CD4-positive, alpha-beta memory T cell (primary cell): ENCODE results near the gene LAMA5. TPM values are rescaled to one million over a fixed set of nuclear protein-coding genes. Genes with fewer than 3 reads are reported as not detected.

Experiments
- CTCF ChIA-PET: fragments of 350-600 bp; sonication (Branson Sonifier 250); formaldehyde crosslinking; loops from one replicate; lab custom pipeline; 2021; ENCODE audit warnings: inconsistent platforms; ENCODE audit not compliant: partially characterized antibody; lab: Charles Lee
- POLR2A ChIA-PET: fragments of 350-600 bp; sonication (Branson Sonifier 250); formaldehyde crosslinking; loops from one replicate; lab custom pipeline; 2021; ENCODE audit not compliant: partially characterized antibody; lab: Charles Lee
- DNase-seq, 5 donors: peaks; one replicate each; pipeline versions ENCODE4 v3.0.0 to v3.0.0-alpha.2; 2020 to 2022; ENCODE audit warnings: mixed read lengths in 1 of 5
- H3K27ac ChIP-seq: one replicate; pipeline ENCODE4 v1.7.0; 2013; ENCODE audit warnings: low read depth, low read length
- H3K27me3 ChIP-seq: 2 replicates; pipeline ENCODE4 v1.7.0; 2013; ENCODE audit warnings: mild to moderate bottlenecking, low read length, moderate library complexity; ENCODE audit not compliant: insufficient read depth
- H3K36me3 ChIP-seq: 2 replicates; pipeline ENCODE4 v1.7.0; 2013; ENCODE audit warnings: mild to moderate bottlenecking, low read length, moderate library complexity; ENCODE audit not compliant: insufficient read depth
- H3K4me1 ChIP-seq: 2 replicates; pipeline ENCODE4 v1.7.0; 2013; ENCODE audit warnings: mild to moderate bottlenecking, low read length, moderate library complexity; ENCODE audit not compliant: insufficient read depth
- H3K4me3 ChIP-seq, 2 donors: one replicate each; pipeline ENCODE4 v1.7.0; 2013; ENCODE audit warnings: low read length in 2 of 2, mild to moderate bottlenecking in 1 of 2
- H3K9me3 ChIP-seq, 2 donors: one replicate each; pipeline ENCODE4 v1.7.0; 2013; ENCODE audit warnings: low read length in 2 of 2, control low read depth in 1 of 2; ENCODE audit not compliant: control insufficient read depth in 1 of 2
- H3K27ac Mint-ChIP-seq, 7 donors: one replicate each; pipeline ENCODE4 v1.8.0; 2020 to 2021; ENCODE audit warnings: mixed read lengths in 7 of 7, mild to moderate bottlenecking in 6 of 7, inconsistent platforms in 3 of 7, moderate library complexity in 3 of 7
- H3K27me3 Mint-ChIP-seq, 2 donors: one replicate each; pipeline ENCODE4 v1.8.0; 2020 to 2021; ENCODE audit warnings: mixed read lengths in 2 of 2
- H3K36me3 Mint-ChIP-seq, 2 donors: one replicate each; pipeline ENCODE4 v1.8.0; 2020 to 2021; ENCODE audit warnings: mixed read lengths in 2 of 2, inconsistent platforms in 1 of 2, mild to moderate bottlenecking in 1 of 2
- H3K4me1 Mint-ChIP-seq, 4 donors: one replicate each; pipeline ENCODE4 v1.8.0; 2020 to 2021; ENCODE audit warnings: mixed read lengths in 4 of 4, mild to moderate bottlenecking in 1 of 4
- H3K4me3 Mint-ChIP-seq, 8 donors: one replicate each; pipeline ENCODE4 v1.8.0; 2020 to 2021; ENCODE audit warnings: mixed read lengths in 8 of 8, mild to moderate bottlenecking in 7 of 8, moderate library complexity in 6 of 8, inconsistent platforms in 3 of 8
- H3K9me3 Mint-ChIP-seq, 8 donors: one replicate each; pipeline ENCODE4 v1.8.0; 2020 to 2021; ENCODE audit warnings: mixed read lengths in 8 of 8, mild to moderate bottlenecking in 5 of 8, inconsistent platforms in 3 of 8, moderate library complexity in 1 of 8
- intact Hi-C: fragments of 100-400 bp; cut with micrococcal nuclease; formaldehyde crosslinking; loops from one replicate; pipeline ENCODE4 v1.15.1; 2023
- polyA plus RNA-seq, 2 donors: library from polyadenylated mRNA; unstranded; fragments of 300-500 nt; fragmentation: Illumina TruSeq; gene quantifications; one replicate each; pipeline ENCODE4 v1.2.3, GENCODE V29; 2021
- total RNA-seq, 2 experiments: library from RNA; stranded (reverse); gene quantifications; one replicate each; pipeline ENCODE4 v1.2.3, GENCODE V29; 2021

Gene LAMA5
- total and polyA plus RNA-seq, 4 experiments from 2014 or later, result 0.49 TPM; not detected in 3

DNA sequence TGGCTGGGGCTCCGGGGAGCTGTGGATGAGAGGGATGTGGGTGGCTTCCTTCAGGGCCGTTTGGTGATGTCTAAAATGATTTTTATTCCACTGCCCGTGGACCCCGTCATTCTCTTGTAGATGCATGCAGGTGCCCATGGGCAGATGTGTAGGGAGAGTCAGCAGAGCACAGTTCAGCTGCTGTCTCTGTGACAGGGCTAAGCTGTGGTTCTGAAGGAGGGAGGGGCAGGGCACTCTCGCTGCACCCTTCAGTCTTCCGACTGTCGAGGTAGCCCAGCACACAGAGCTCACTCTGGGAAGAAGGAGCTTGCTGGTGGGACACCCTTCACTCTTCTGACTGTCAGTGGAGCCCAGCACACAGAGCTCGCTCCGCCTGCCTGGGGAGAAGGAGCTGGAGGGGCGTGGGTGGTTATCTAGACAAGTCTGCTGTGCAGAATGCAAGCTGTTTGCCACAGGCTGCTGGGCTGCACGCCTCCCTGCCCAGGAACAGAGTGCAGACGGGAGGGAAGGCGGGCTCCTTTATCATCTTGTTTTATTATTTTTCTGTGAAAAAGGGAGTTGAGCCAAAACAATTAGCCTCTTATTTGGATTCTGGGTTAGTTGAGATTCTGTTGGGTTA, 92.7 kb downstream of the LAMA5 start:
- Mint-ChIP-seq H3K36me3 (peaks cover 42 to 66% of the 10 kb centered on the region in 2 donors), H3K27me3 (no peaks in the 10 kb centered on the region), H3K4me3 (no peak overlapping the region), H3K9me3 (no peaks in the 10 kb centered on the region), H3K27ac (peak overlapping the region in 2 of 7 donors; percentile 10 to 54), H3K4me1 (peaks cover 0 to 8% (median 2%) of the 10 kb centered on the region in 4 donors)
- Histone ChIP-seq H3K27ac (no peak overlapping the region), H3K4me1 (no peaks in the 10 kb centered on the region), H3K27me3 (no peaks in the 10 kb centered on the region), H3K9me3 (no peaks in the 10 kb centered on the region), H3K4me3 (no peak overlapping the region), H3K36me3 (peaks cover 35% of the 10 kb centered on the region)
- CTCF ChIA-PET, result interaction anchor here (1.2 kb wide), 1 partner anchor 28 kb away, joined by 3 read pairs; no protein-coding TSS in a partner anchor
- DNase-seq, result no peak
- intact Hi-C loops, result no loop called here
- POLR2A ChIA-PET, result no interaction called here

DNA sequence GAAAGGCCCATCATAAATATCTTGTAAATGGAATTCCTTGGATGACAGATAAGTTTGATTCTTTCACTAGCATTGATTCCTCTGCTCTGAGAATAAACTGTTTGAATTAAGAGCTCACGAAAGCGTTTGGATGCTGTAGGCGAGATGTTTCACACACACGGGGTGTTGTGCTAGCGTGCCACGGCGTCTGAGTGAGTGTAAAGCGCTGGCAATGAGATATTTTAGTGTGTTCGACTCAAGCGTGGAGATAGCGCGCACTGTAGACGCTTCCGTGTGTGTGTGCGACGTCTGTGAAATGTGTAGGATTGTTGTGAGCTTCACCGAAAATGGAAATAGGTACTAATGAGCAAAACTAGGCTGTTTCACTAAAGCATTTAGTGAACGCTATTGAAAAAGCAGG, 93.7 kb downstream of the LAMA5 start:
- Mint-ChIP-seq H3K27ac (no peak overlapping the region), H3K9me3 (no peaks in the 10 kb centered on the region), H3K36me3 (peaks cover 35 to 64% of the 10 kb centered on the region in 2 donors), H3K4me3 (no peak overlapping the region), H3K4me1 (peaks cover 0 to 6% (median 2%) of the 10 kb centered on the region in 4 donors), H3K27me3 (no peaks in the 10 kb centered on the region)
- CTCF ChIA-PET, result no interaction called here
- Histone ChIP-seq H3K9me3 (no peaks in the 10 kb centered on the region), H3K4me1 (no peaks in the 10 kb centered on the region), H3K36me3 (peaks cover 26% of the 10 kb centered on the region), H3K27ac (no peak overlapping the region), H3K4me3 (no peak overlapping the region), H3K27me3 (no peaks in the 10 kb centered on the region)
- POLR2A ChIA-PET, result no interaction called here
- no peak for DNase-seq
- intact Hi-C loops, result no loop called here

DNA sequence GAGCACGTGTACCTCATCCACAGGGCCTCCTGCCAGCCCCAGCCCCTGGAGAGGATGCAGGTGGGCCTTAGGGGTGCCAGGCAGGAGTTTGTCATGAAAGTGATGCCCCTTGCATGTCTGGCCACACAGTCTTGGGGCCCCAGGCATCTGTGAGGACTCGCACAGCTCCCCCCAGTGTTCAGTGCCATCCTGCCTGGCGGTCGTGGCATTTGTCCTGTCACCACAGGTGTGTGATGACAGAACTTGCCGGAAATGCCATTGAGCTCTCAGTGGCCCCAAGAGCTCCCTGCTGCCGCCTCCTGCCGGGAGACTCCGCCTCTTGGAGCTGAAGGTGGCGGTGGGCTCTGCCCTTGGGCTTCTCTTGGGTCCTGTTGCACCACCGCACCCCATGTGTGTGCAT, 94.9 kb downstream of the LAMA5 start:
- no peaks in the 10 kb centered on the region for H3K27me3 Mint-ChIP-seq
- H3K9me3 ChIP-seq, result no peaks in the 10 kb centered on the region
- H3K9me3 Mint-ChIP-seq, result no peaks in the 10 kb centered on the region
- H3K27ac Mint-ChIP-seq, result peak overlapping the region in 2 of 7 donors; percentile 4 to 12
- peaks cover 26% of the 10 kb centered on the region for H3K36me3 ChIP-seq
- CTCF ChIA-PET, result no interaction called here
- H3K4me3 ChIP-seq, result no peak overlapping the region
- H3K4me3 Mint-ChIP-seq, result no peak overlapping the region
- intact Hi-C loops, result no loop called here
- peaks cover 34 to 57% of the 10 kb centered on the region in 2 donors for H3K36me3 Mint-ChIP-seq
- peaks cover 0 to 6% (median 2%) of the 10 kb centered on the region in 4 donors for H3K4me1 Mint-ChIP-seq
- no peaks in the 10 kb centered on the region for H3K4me1 ChIP-seq
- no peak overlapping the region for H3K27ac ChIP-seq
- POLR2A ChIA-PET, result no interaction called here
- no peak for DNase-seq
- no peaks in the 10 kb centered on the region for H3K27me3 ChIP-seq

DNA sequence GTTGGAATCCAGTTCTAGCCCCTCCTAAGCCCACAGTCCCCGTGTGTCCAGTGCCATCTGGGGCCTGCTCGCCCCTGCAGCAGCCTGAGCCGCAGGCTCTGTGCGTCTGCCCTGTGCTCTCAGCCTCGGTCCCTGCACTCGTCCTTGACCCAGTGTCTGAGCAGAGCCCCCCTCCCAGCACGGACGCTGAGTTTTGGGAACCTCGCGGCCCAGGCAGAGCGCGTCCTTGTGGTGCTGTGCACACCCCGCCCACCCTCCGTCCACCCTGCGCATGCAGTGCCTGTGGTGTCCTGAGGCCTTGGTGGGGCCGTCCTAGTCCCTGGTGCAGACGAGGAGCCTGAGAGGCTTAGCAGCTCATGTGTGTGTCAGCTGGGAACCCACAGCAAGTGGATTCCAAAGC, 97.2 kb downstream of the LAMA5 start:
- intact Hi-C loops, result no loop called here
- CTCF ChIA-PET, result no interaction called here
- peaks cover 30% of the 10 kb centered on the region for H3K36me3 ChIP-seq

DNA sequence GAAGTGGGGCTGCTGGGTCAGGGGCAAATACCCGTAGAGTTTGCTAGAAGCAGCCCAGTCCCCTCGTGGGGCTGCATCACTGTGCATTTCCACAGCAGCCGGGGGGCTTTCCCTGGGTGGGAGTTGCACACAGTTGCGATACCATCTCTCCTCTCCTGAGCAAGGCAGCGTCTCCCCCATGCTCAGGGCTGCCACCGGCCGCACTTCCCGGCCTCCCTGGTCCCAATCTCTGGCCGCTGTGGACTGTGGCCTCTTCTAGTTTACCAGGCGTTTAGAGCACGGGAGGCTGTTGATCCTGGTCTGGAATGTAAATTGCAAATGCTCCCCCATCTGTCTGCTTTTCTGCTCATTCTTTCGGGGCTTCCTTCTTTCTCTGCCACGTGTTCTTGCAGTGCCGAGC, 97.7 kb downstream of the LAMA5 start:
- no peak overlapping the region for H3K4me3 Mint-ChIP-seq
- peaks cover 43 to 52% of the 10 kb centered on the region in 2 donors for H3K36me3 Mint-ChIP-seq
- peaks cover 0 to 2% (median 0%) of the 10 kb centered on the region in 8 donors for H3K9me3 Mint-ChIP-seq
- ChIA-PET CTCF (no interaction called here), POLR2A (no interaction called here)
- Histone ChIP-seq H3K4me3 (no peak overlapping the region), H3K36me3 (peaks cover 30% of the 10 kb centered on the region), H3K4me1 (no peaks in the 10 kb centered on the region), H3K27ac (no peak overlapping the region), H3K9me3 (no peaks in the 10 kb centered on the region), H3K27me3 (no peaks in the 10 kb centered on the region)
- H3K27me3 Mint-ChIP-seq, result no peaks in the 10 kb centered on the region
- no peak for DNase-seq
- H3K27ac Mint-ChIP-seq, result peak overlapping the region in 1 of 7 donors; percentile 31
- intact Hi-C loops, result no loop called here
- peaks cover 0 to 5% (median 4%) of the 10 kb centered on the region in 4 donors for H3K4me1 Mint-ChIP-seq

More for the DNA sequence above, 97.2 kb downstream of the LAMA5 start:
- H3K27ac ChIP-seq, result no peak overlapping the region
- H3K36me3 Mint-ChIP-seq, result peaks cover 43 to 52% of the 10 kb centered on the region in 2 donors
- POLR2A ChIA-PET, result no interaction called here
- H3K4me1 Mint-ChIP-seq, result peaks cover 0 to 6% (median 4%) of the 10 kb centered on the region in 4 donors
- no peaks in the 10 kb centered on the region for H3K9me3 Mint-ChIP-seq
- no peak for DNase-seq
- no peaks in the 10 kb centered on the region for H3K9me3 ChIP-seq
- no peaks in the 10 kb centered on the region for H3K27me3 ChIP-seq
- H3K4me3 Mint-ChIP-seq, result no peak overlapping the region
- no peaks in the 10 kb centered on the region for H3K27me3 Mint-ChIP-seq
- no peak overlapping the region for H3K4me3 ChIP-seq
- H3K27ac Mint-ChIP-seq, result no peak overlapping the region
- no peaks in the 10 kb centered on the region for H3K4me1 ChIP-seq

DNA sequence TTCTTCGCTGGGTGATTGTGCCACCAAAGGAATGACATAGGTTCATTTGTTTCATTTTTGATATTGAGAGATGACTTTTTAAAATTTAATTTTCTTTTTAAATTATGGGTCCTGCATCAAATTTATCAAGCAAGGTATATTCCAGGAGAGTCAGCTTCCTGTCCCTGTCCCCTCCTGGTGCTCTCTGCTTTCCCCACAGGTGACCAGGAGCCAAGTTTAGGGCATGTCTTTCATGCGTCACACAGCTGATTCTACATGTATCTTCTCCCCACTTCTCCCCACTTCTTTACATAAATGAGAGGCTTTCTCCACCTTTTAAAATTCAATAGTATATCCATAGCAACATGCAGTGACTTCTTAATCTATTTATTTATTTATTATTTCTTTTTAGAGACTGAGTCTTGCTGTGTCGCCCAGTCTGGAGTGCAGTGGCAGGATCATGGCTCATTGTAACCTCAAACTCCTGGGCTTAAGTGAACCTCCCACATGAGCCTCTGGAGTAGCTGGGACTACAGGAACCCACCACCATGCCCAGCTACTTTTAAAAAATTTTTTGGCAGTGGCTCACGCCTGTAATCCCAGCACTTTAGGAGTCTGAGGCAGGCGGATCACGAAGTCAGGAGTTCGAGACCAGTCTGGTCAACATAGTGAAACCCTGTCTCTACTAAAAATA, 98.7 kb downstream of the LAMA5 start:
- POLR2A ChIA-PET, result no interaction called here
- intact Hi-C loops, result no loop called here
- no peak overlapping the region for H3K27ac Mint-ChIP-seq
- Histone ChIP-seq H3K36me3 (peaks cover 22% of the 10 kb centered on the region), H3K4me3 (no peak overlapping the region), H3K9me3 (no peaks in the 10 kb centered on the region), H3K27ac (no peak overlapping the region), H3K27me3 (no peaks in the 10 kb centered on the region), H3K4me1 (no peaks in the 10 kb centered on the region)
- peaks cover 0 to 2% (median 0%) of the 10 kb centered on the region in 8 donors for H3K9me3 Mint-ChIP-seq
- CTCF ChIA-PET, result no interaction called here
- no peak for DNase-seq
- H3K36me3 Mint-ChIP-seq, result peaks cover 37 to 47% of the 10 kb centered on the region in 2 donors
- no peaks in the 10 kb centered on the region for H3K27me3 Mint-ChIP-seq
- peaks cover 0 to 4% (median 3%) of the 10 kb centered on the region in 4 donors for H3K4me1 Mint-ChIP-seq
- no peak overlapping the region for H3K4me3 Mint-ChIP-seq

DNA sequence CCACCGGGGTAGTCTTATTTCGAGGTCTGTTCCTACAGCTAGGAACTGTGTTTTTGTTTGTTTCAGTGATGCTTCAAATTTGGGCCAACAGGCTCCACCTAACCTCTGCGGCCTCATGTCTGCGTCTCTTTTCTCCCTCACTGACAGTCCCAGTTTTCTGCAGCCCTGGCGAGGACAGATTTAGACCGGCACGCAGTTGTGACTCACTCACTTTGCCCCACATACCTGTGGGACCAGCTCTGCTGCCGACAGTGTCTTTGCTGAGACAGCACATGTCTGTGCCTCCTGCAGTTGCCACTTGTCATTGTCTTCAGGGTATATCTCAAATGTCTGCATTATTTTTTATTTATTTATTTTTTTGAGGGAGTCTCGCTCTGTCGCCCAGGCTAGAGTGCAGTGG, 99.6 kb downstream of the LAMA5 start:
- peaks cover 30 to 43% of the 10 kb centered on the region in 2 donors for H3K36me3 Mint-ChIP-seq
- H3K4me3 ChIP-seq, result no peak overlapping the region
- no peak overlapping the region for H3K27ac ChIP-seq
- H3K27ac Mint-ChIP-seq, result peak overlapping the region in 1 of 7 donors; percentile 50
- H3K4me3 Mint-ChIP-seq, result no peak overlapping the region
- intact Hi-C loops, result no loop called here
- H3K27me3 Mint-ChIP-seq, result no peaks in the 10 kb centered on the region
- H3K36me3 ChIP-seq, result peaks cover 17% of the 10 kb centered on the region
- DNase-seq, result no peak
- H3K4me1 Mint-ChIP-seq, result peaks cover 0 to 4% (median 3%) of the 10 kb centered on the region in 4 donors
- CTCF ChIA-PET, result no interaction called here
- POLR2A ChIA-PET, result no interaction called here
- no peaks in the 10 kb centered on the region for H3K4me1 ChIP-seq
- H3K27me3 ChIP-seq, result no peaks in the 10 kb centered on the region
- H3K9me3 Mint-ChIP-seq, result peaks cover 0 to 2% (median 0%) of the 10 kb centered on the region in 8 donors
- no peaks in the 10 kb centered on the region for H3K9me3 ChIP-seq
